ENCODE data around the gene SPECC1.

DNA sequence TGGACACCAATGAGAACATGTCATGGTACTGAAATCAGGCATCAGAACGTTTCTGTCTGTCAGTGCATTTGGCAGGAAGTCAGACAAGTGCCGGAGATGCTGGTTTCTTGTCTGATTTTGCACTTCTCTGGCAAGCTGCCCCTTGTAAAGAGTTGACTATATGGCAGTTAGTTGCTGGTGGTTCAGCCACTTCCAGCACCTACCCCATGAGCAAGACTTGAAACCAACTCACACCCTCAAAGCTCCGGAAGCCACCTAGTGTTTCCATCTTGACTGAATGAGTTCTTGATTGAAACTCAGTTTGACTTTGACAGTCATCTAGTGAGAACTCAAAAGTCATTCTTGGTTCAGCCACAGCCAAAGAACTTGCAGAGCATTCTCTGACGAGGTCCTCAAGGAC is 225.1 kb downstream of the SPECC1 start:
- TF ChIP-seq POLR2A (IDR thresholded peaks at IDR 0.05) (no peak), CTCF (IDR thresholded peaks at IDR 0.05) (no peak)

Data from lower leg skin (tissue), 3 donors.